Urinary bladder (tissue), 4 donors: ENCODE results near the gene B4GALT2. TPM values are rescaled to one million over a fixed set of nuclear protein-coding genes. Genes with fewer than 3 reads are reported as not detected.

ENCODE experiments used
- DNase-seq: peaks from one replicate; pipeline ENCODE4 v3.0.0-alpha.2; 2015; ENCODE audit errors: extremely low spot score
- H3K27ac ChIP-seq: one replicate; pipeline ENCODE4 v1.5.1; 2013; ENCODE audit warnings: low read depth, mild to moderate bottlenecking, moderate library complexity
- H3K36me3 ChIP-seq: one replicate; pipeline ENCODE4 v1.6.1; 2013; ENCODE audit warnings: mild to moderate bottlenecking, moderate library complexity; ENCODE audit not compliant: insufficient read depth
- H3K4me1 ChIP-seq: one replicate; pipeline ENCODE4 v1.6.1; 2013; ENCODE audit warnings: mild to moderate bottlenecking, moderate library complexity; ENCODE audit not compliant: insufficient read depth
- H3K4me3 ChIP-seq: one replicate; pipeline ENCODE4 v1.5.1; 2013; ENCODE audit warnings: low read depth, low read length
- WGBS: extraction: QIAGEN DNeasy Blood & Tissue Kit; methylation state at CpG from one replicate; pipeline ENCODE4 v1.1.7; 2013; 5-methylcytosine and 5-hydroxymethylcytosine counted together
- polyA plus RNA-seq: library from polyadenylated mRNA; stranded (reverse); fragments of 200-250 nt; gene quantifications from one replicate; pipeline ENCODE4 v1.2.3, GENCODE V29; 2013
- total RNA-seq: library from RNA; depleted of rRNA; stranded (reverse); fragments of >200 nt; gene quantifications from one replicate; pipeline ENCODE4 v1.2.3, GENCODE V29; 2014
- donor health status: healthy with polysubstance abuse.
- donor health status: healthy.

B4GALT2 gene
- total and polyA plus RNA-seq, 2 donors = 35.2 to 55.9 TPM

DNA sequence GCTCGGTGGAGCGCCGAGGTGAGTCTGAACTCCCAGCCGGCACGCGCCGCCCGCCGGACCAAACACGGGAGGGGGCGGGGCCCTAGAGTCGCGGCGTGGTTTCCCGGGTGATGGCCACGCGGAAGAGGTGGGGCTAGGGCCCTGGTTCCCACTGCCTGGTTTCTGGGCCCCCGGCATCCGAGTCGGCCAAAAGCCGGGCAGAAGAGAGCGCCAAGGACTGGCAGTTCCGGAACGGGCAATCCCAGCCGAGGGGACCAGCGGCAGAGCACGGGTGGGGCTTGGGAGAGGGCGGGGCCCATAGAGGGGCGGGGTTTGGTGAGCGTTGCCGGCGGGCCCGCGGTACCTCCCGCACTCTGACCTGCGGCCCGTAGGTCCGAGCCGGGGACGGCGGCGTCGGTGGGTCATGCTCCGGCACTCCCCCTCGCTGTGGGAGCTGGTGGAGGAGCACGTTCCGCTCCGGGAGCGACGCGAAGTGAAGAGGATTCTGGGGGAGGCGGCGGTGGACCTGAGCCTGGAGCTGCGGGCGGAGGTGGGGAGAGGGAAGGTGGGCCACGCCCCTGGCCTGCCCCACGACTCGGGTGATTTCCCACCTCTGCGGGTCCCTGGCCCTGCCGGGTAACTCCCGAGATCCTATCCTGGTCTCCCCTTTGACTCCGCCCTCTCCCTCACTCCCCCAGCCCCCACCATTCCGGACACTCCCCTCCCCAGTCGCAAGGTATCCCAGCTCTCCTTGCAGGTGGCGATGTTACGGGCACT lies 12.6 kb downstream of the B4GALT2 start, which contains the start of gene CCDC24:
Gene CCDC24, plus strand, starts transcription at position 124 of the 756 bp plus-strand sequence. Its CDS starts 280 bp downstream, at position 404.
- Histone ChIP-seq H3K4me3 (peak within 1 kb of the TSS; percentile 69), H3K4me1 (no peaks in the 10 kb centered on the region), H3K36me3 (no peaks in the 10 kb centered on the region), H3K27ac (peak within 1 kb of the TSS; percentile 44)
- no peak for DNase-seq
- WGBS = 1% methylated on average over 66 of the region's 66 CpGs

DNA sequence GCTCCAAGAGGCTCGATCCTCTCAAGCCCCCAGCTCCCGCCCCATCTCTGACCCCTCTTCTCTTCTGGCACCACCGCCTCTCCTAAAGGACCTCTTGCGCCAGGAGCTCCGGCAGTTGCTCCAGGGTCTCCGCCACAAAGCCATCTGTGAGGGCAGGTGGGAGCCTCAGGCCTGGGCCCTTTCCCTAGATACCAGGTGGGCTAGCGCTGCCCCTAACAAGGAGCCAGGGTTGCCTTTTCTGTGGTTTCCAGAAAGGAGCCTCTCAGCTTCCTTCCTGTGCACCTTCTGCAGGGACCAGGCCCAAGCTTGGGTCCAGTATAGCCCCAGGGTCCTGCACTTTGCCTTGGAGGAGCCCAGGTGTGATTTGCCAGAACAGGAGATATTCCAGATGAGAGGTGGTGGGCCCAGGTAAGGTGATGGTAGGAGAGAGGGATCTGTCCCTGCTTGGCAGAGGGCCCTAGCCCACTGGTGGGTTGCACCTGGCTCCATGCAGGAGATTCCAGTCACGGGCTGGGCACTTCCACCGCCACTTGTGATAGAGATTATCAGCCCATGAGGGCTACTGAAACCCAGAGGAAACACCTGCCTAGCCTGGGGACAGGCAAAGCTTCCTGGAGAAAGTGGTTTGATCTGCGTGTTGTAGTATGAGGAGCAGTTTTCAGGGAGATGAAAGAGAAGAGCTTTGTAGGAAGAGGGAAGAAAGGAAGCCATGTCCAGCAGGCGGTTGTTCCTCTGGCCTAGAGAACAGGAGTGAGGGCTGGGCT lies 13.4 kb downstream of the B4GALT2 start:
- no peak for DNase-seq
- Histone ChIP-seq H3K4me3 (peak overlapping the region; percentile 69), H3K27ac (no peak overlapping the region), H3K36me3 (no peaks in the 10 kb centered on the region), H3K4me1 (no peaks in the 10 kb centered on the region)
- 48% methylated on average over 11 of the region's 11 CpGs for WGBS

DNA sequence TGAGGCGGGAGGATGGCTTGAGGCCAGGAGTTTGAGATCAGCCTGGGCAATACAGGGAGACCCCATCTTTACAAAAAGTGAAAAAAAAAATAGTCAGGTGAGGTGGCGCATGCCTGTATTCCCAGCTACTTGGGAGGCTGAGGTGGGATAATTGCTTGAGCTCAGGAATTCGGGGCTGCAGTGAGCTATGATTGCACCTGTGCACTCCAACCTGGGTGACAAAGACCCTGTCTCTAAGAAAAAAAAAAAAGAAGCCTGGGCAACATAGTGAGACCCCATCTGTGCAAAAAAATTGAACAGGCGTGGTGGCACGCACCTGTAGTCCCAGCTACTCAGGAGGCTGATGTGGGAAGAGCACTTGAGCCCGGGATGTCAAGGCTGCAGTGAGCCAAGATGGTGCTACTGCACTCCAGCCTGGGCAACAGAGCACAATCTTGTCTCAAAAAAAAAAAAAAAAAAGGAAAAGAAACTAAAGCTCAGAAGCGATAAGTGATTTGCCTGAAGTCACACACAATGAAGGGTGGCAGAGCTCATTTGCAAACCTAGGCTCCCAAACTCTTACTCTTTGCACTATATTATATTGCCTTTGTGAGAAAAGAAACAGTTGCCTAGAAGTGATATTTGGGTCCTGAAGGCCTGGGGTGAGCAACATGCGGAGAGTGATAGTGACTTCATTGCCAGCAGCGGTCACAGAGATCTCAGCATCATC lies 14.3 kb downstream of the B4GALT2 start:
- no peak overlapping the region for H3K27ac ChIP-seq
- H3K4me1 ChIP-seq = no peaks in the 10 kb centered on the region
- H3K4me3 ChIP-seq = no peak overlapping the region
- WGBS = 93% methylated on average over 9 of the region's 9 CpGs
- no peaks in the 10 kb centered on the region for H3K36me3 ChIP-seq
- DNase-seq = no peak

DNA sequence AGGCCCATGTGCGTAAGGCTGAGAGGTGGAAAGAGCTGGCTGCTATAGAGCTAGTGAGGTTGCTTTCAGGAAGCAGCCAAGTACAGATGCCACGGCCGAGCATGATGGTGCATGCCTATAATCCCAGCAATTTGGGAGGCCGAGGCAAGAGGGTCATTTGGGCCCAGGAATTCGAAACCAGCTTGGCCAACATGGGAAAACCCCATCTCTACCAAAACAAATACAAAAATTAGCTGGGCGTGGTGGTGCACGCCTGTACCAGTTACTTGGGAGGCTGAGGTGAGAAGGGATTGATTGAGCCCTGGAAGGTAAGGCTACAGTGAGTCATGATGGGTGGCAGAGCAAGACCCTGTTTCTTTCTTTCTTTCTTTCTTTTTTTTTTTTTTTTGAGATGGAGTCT lies 15.1 kb downstream of the B4GALT2 start:
- H3K4me3 ChIP-seq = no peak overlapping the region
- WGBS = 85% methylated on average over 7 of the region's 7 CpGs
- no peaks in the 10 kb centered on the region for H3K4me1 ChIP-seq
- H3K27ac ChIP-seq = no peak overlapping the region
- H3K36me3 ChIP-seq = no peaks in the 10 kb centered on the region
- no peak for DNase-seq

DNA sequence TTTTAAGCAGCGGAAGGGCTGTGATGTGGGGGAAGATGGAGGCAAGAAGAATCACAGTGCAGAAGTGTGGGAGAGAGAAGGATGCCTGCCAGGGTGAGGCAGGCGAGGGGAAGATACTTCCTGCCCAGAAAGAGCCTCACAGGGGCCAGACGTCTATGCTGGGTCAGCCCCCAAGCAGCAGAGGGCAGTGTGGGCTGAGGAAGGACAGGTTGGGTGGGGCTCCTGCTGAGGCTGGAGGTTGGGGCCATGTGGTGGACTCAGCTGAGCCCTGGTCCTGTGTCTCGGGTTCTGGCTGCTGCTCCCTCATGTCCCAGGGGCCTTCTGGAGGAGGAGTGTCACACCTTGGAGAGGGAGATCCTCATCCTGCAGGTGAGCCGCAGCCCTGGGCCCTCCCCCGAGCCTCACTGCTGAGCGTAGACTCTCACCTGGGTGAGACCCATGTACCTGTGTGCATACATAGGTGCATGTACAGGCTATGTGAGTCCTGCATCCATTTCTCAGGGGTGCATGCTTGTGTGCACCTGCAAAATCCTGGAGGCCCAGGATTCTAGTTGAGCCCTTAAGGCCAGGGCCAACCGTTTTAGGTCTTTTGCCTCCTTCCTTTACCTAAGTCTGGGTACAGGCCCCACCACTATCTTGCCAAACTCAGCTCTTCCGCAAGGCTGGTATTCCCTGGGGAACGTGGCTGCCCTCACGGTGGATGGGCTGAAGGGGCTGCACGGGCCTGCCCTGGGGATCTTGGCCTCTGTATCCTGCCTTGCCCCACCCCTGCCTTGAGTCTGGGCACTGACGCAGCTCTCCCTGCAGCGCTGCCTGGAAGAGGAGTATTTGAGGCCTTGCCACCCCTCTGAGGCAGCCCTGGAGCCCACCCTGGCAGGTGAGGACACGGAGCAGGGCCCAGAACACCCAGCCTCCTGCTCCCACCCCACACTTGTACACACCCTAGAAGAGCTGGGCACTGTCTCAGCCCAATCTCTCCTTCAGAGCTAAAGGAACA lies 16.1 kb downstream of the B4GALT2 start:
- 71% methylated on average over 15 of the region's 15 CpGs for WGBS

DNA sequence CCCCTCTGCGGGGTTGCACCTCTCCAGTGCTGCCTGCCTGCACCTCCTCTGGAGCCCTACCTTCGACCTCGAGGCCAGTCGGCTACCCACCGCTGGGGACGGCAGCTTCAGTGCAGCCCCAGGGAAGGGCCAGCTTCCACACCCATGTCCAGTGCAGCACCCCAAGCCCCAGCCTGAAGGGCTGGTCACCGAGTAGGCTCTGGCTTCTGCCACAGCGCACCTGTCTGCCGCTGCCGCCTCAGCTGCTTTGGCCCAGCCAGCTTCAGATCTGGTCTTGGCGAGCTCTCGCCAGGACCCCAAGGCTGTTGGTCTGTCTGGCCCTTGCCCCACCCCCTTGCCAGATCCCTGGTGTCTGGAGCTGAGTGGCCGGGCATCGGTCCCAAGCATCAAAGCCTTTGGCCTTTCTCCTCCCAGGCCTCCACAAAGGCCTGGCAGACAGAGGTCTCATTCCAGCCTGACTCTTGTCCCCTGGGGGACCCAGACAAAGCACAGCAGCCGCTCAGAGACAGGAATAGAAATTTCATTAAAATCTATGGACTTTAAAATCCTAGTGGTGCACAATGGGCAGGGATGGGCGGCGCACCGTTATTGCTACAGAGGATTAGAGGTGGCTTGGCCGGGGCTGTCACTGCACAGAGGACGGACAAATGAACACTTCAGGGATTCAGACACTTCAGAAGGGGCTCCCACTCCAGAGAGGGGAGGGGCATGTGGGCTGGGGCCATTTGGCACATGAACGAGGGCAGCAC lies 17.1 kb downstream of the B4GALT2 start:
- H3K36me3 ChIP-seq = no peaks in the 10 kb centered on the region
- no peak overlapping the region for H3K4me3 ChIP-seq
- 78% methylated on average over 21 of the region's 21 CpGs for WGBS
- H3K4me1 ChIP-seq = no peaks in the 10 kb centered on the region
- no peak for DNase-seq
- H3K27ac ChIP-seq = no peak overlapping the region

More for the DNA sequence above, 16.1 kb downstream of the B4GALT2 start:
- no peaks in the 10 kb centered on the region for H3K4me1 ChIP-seq
- H3K27ac ChIP-seq = no peak overlapping the region
- no peaks in the 10 kb centered on the region for H3K36me3 ChIP-seq
- no peak for DNase-seq
- H3K4me3 ChIP-seq = no peak overlapping the region

DNA sequence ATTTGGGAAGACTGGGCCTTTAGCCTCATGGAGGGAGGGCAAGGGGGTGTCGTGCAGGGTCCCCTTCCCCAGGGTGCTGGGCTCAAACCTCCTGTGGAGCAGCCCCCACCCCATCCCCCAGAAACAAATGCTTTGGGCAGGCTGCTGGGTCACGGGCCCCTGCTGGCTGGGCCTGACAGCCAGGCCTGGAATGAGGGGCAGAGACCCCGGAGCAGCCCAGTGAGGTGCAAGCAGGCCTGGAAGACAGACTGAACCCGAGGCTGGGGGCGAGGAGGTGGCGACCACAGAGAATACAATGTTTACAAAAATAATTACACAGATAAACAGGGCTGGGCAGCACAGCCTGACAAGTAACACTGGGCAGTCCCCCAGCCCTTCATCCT lies 17.7 kb downstream of the B4GALT2 start:
- H3K4me1 ChIP-seq = no peaks in the 10 kb centered on the region
- 68% methylated on average over 6 of the region's 6 CpGs for WGBS
- no peak overlapping the region for H3K27ac ChIP-seq
- H3K36me3 ChIP-seq = no peaks in the 10 kb centered on the region
- no peak for DNase-seq
- no peak overlapping the region for H3K4me3 ChIP-seq

DNA sequence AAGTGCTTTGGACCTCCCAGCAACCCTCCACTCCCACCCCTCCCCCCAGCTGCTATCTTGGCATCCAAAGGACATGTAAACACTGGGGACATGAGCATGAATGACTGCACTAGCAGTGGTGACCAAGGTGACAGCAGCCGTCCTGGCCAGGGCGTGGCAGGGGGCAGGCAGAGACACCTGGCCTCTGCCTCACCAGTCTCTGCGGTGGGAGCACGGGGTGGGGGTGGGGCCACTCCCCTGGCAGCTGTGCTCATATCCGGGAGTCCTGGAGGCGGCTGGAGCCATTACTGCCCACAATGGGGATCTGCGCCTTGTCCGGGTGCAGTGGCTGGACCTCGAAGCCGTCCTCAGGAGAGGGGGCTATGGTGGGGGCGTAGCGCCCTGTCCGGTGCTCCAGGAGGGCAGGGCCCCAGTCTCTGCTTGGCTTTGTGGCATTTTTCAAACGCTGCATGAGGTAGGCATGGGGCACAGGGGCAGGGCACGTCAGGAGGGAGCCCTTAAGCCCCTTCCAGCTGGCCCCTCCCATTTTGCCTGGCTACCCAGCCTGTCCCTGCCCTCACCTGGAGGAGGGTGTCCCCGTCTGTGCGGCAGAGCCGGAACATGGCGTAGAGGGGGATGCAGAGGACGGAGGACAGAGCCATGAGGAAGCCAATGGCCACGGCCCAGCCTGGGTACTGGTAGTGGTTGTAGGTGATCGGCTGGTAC lies 18.4 kb downstream of the B4GALT2 start:
- Histone ChIP-seq H3K36me3 (no peaks in the 10 kb centered on the region), H3K4me1 (no peaks in the 10 kb centered on the region), H3K27ac (no peak overlapping the region), H3K4me3 (no peak overlapping the region)
- no peak for DNase-seq
- 84% methylated on average over 22 of the region's 22 CpGs for WGBS

DNA sequence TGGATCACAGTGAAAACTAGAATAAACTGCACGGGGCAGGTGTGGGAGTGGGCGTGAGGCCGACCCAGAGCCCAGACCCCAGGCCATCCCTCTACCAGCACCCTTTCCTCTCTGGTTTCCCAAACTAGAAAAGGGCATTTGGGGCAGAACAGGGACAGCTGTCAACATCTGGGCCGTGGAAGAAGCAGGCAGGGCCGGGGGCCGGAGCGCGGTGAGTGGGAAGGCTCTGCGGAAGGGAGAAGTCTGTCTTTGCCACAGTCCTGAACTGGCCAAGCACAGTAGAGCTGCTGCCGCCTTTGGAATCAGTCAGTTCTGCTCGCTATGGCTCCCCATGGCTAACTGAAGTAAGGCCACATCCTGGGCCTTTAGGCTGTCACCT lies 19.0 kb downstream of the B4GALT2 start:
- H3K4me1 ChIP-seq = no peaks in the 10 kb centered on the region
- DNase-seq = no peak
- no peak overlapping the region for H3K27ac ChIP-seq
- WGBS = 84% methylated on average over 11 of the region's 11 CpGs
- H3K36me3 ChIP-seq = no peaks in the 10 kb centered on the region
- H3K4me3 ChIP-seq = no peak overlapping the region

DNA sequence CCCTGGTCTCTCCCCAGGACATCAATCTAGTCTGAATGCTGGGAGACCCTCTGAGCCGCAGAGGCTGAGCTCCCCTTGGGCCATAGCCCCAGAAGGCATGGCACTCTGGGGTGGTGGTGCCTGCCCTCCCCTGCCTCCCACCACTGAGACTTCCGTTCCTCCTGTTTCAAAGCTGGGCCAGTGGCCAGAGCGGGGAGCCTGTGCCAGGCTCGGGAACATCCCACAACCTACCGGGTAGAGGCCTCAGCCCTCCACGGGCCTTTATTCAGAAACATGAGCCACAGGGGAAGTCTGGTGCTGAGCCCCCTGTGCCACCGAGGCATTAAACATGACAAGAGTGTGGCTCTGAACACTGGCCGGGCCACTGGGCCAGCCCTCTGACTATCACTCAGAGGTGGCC lies 20.4 kb downstream of the B4GALT2 start:
- no peak overlapping the region for H3K4me3 ChIP-seq
- 81% methylated on average over 8 of the region's 8 CpGs for WGBS
- no peak for DNase-seq
- H3K27ac ChIP-seq = no peak overlapping the region
- H3K4me1 ChIP-seq = no peaks in the 10 kb centered on the region
- H3K36me3 ChIP-seq = no peaks in the 10 kb centered on the region

DNA sequence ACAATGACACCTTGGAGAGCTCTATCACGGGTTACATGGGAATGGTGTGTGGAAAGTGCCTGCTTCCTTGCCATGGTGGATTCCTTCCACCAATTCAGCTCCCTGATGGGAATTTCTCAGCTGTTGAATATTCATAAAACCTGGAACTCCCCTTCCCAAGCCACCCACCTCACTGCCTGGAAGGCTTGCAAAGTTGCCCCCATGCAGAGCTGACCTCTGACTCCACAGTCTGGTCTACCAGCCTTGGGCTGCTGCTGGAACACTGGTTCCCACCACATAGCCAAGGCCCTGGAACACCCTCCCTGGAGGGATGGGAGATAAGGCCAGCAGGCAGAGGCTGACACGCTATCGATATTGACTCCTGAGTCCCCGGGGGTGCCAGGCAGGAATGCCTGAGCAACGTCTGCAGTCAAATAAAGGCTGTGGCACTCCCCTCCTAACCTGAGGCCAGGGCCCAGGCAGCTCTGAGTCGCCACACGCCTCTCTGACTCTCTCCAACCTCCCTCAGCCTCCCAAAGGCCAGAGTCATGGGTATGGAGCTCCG lies 21.2 kb downstream of the B4GALT2 start:
- WGBS = 86% methylated on average over 8 of the region's 8 CpGs
- DNase-seq = no peak
- Histone ChIP-seq H3K36me3 (no peaks in the 10 kb centered on the region), H3K27ac (no peak overlapping the region), H3K4me1 (no peaks in the 10 kb centered on the region), H3K4me3 (no peak overlapping the region)

DNA sequence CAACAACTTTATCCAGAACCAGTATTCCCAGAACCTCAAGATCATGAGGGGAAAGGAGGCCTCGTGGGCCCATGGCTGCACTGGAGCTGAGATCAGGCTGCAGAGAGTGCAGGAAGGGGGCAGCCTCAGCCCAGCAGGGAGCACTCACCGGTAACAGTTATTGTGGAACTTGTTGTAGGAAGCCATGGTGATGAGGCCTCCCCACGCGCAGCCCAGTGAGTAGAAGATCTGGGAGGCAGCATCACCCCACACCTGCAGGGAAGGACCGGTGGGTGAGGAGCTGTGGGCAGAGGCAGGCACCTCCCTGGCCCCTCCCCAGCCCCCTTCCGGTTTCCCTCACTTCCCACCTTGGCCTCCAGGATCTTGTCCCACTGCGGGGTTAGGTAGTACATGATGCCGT lies 23.2 kb downstream of the B4GALT2 start:
- H3K27ac ChIP-seq = no peak overlapping the region
- WGBS = 89% methylated on average over 8 of the region's 8 CpGs
- DNase-seq = no peak
- H3K36me3 ChIP-seq = no peaks in the 10 kb centered on the region
- H3K4me1 ChIP-seq = no peaks in the 10 kb centered on the region
- no peak overlapping the region for H3K4me3 ChIP-seq
